Measurements from ENCODE around the gene ENOX1.
A peak's percentile ranks its signal among the peaks of the same experiment; 100 is the strongest.

GRCh38 chr13:43608400-43609137, 178.2 kb downstream of the ENOX1 start:
- peak in 3 of 4 donors; percentile 44 to 77 (median 67) for TF ChIP-seq POLR2AphosphoS5 (IDR thresholded peaks at IDR 0.05)
- TF ChIP-seq CTCF (IDR thresholded peaks at IDR 0.05): no peak
- no peak for TF ChIP-seq POLR2A (IDR thresholded peaks at IDR 0.05)
- peak in 2 of 4 donors; percentile 3 to 58 for TF ChIP-seq EP300 (IDR thresholded peaks at IDR 0.05)
